Ovary (tissue), 3 donors: ENCODE results near the gene MT1H.

Experiments used
- EP300 ChIP-seq: sonication (generic); formaldehyde crosslinking; IDR thresholded peaks from one replicate; pipeline ENCODE4 v1.6.1; 2017; ENCODE audit warnings: antibody characterized with exemption
- POLR2A ChIP-seq: fragments of 450-650 bp; IDR thresholded peaks from one replicate; pipeline ENCODE4 v1.6.1; 2017; ENCODE audit warnings: antibody characterized with exemption, mild to moderate bottlenecking, moderate library complexity
- TF ChIP-seq, protein P1 (sequence below), 3 donors: fragments of 450-650 bp in 2 of 3; fragments of 200-600 bp in 1 of 3; IDR thresholded peaks; one replicate each; pipeline versions ENCODE4 v1.5.1 to v1.8.0; 2016 to 2022; ENCODE audit warnings: antibody characterized with exemption in 3 of 3, mild to moderate bottlenecking in 1 of 3
- donor health status: DM: no; HTN: no; CAD: no.

DNA sequence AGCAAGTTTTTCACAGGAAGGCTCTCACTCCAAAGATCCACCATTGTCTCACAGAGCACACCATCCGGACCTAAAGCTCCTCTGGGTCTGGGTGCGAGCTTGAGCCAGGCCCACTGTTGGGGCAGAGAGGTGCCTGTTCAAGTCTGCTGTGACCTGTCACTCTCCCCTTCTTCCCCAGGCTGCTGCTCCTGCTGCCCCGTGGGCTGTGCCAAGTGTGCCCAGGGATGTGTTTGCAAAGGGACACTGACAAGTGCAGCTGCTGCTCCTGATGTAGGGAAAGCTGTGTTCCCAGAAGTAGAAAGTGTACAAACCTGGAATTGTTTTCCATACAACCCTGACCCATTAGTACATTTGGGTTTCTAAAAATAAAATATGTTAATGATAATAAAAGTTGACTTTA is 7.9 kb downstream of the MT1H start:
- TF ChIP-seq, protein P1, sequence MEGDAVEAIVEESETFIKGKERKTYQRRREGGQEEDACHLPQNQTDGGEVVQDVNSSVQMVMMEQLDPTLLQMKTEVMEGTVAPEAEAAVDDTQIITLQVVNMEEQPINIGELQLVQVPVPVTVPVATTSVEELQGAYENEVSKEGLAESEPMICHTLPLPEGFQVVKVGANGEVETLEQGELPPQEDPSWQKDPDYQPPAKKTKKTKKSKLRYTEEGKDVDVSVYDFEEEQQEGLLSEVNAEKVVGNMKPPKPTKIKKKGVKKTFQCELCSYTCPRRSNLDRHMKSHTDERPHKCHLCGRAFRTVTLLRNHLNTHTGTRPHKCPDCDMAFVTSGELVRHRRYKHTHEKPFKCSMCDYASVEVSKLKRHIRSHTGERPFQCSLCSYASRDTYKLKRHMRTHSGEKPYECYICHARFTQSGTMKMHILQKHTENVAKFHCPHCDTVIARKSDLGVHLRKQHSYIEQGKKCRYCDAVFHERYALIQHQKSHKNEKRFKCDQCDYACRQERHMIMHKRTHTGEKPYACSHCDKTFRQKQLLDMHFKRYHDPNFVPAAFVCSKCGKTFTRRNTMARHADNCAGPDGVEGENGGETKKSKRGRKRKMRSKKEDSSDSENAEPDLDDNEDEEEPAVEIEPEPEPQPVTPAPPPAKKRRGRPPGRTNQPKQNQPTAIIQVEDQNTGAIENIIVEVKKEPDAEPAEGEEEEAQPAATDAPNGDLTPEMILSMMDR (IDR thresholded peaks at IDR 0.05) = no peak
- no peak for TF ChIP-seq EP300
- TF ChIP-seq POLR2A = no peak
